Left ventricle myocardium inferior (tissue), 1 donor: ENCODE results near the gene NAALADL2. TPM values are rescaled to one million over a fixed set of nuclear protein-coding genes. Genes with fewer than 3 reads are reported as not detected.
A peak's percentile ranks its signal among the peaks of the same experiment; 100 is the strongest.

Experiments
- DNase-seq: peaks from one replicate; pipeline ENCODE4 v3.0.0-alpha.2; 2020
- H3K27ac ChIP-seq: fragments of 200-600 bp; replicated peaks from 2 replicates; pipeline ENCODE4 v1.8.0; 2021
- H3K27me3 ChIP-seq: fragments of 200-600 bp; 2 replicates; pipeline ENCODE4 v1.8.0; 2021; ENCODE audit warnings: low read depth
- H3K36me3 ChIP-seq: fragments of 200-600 bp; 2 replicates; pipeline ENCODE4 v1.8.0; 2021
- H3K4me1 ChIP-seq: fragments of 200-600 bp; 2 replicates; pipeline ENCODE4 v1.8.0; 2021
- H3K4me3 ChIP-seq: fragments of 200-600 bp; 2 replicates; pipeline ENCODE4 v1.8.0; 2021; ENCODE audit warnings: mild to moderate bottlenecking, moderate library complexity
- H3K9me3 ChIP-seq: fragments of 200-600 bp; replicated peaks from 2 replicates; pipeline ENCODE4 v1.8.0; 2021
- intact Hi-C: fragments of 100-400 bp; cut with micrococcal nuclease; formaldehyde crosslinking; loops from one replicate; pipeline ENCODE4 v1.11.0; 2022
- total RNA-seq: library from RNA; stranded (reverse); fragmentation: NEBNext Ultra II Directional; extraction: Animal tissue kit (Norgen Biotek cat#: 25700); gene quantifications from one replicate; pipeline ENCODE4 v1.2.1, GENCODE V29; 2021
- TF ChIP-seq, protein P1 (sequence below): fragments of 200-600 bp; IDR thresholded peaks from 2 replicates; pipeline ENCODE4 v1.8.0; 2021; ENCODE audit warnings: antibody characterized with exemption, mild to moderate bottlenecking, borderline replicate concordance
- donor health status: DM: no; HTN: yes; CAD: no; lungs with severe emphysema.

The NAALADL2 gene
- total RNA-seq, 1 donor from 2014 or later, result 5.8 TPM

DNA sequence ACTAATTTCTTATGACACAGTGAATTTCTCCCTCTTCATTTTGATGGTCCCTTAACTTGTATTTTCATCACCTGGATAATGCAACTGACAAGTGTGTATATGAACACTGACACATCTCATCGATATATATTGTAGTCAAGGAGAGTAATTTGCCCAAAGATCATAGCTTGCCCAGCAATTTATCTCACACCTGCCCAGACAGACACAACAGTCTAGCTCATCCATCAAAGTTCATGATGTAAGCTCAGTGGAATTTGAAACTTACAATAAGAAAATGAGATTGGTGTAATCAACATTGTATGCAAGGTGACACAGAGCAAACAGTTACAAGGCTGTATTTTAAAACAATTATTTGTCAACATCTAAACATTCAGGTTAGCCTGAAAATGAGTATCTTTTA, 805.8 kb downstream of the NAALADL2 start:
- Histone ChIP-seq H3K36me3 (no peaks in the 10 kb centered on the region), H3K9me3 (no peaks in the 10 kb centered on the region), H3K27ac (no peak overlapping the region), H3K4me1 (no peaks in the 10 kb centered on the region), H3K27me3 (no peaks in the 10 kb centered on the region), H3K4me3 (no peak overlapping the region)
- intact Hi-C loops, result no loop called here
- DNase-seq, result no peak
- TF ChIP-seq, protein P1, sequence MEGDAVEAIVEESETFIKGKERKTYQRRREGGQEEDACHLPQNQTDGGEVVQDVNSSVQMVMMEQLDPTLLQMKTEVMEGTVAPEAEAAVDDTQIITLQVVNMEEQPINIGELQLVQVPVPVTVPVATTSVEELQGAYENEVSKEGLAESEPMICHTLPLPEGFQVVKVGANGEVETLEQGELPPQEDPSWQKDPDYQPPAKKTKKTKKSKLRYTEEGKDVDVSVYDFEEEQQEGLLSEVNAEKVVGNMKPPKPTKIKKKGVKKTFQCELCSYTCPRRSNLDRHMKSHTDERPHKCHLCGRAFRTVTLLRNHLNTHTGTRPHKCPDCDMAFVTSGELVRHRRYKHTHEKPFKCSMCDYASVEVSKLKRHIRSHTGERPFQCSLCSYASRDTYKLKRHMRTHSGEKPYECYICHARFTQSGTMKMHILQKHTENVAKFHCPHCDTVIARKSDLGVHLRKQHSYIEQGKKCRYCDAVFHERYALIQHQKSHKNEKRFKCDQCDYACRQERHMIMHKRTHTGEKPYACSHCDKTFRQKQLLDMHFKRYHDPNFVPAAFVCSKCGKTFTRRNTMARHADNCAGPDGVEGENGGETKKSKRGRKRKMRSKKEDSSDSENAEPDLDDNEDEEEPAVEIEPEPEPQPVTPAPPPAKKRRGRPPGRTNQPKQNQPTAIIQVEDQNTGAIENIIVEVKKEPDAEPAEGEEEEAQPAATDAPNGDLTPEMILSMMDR, result no peak

DNA sequence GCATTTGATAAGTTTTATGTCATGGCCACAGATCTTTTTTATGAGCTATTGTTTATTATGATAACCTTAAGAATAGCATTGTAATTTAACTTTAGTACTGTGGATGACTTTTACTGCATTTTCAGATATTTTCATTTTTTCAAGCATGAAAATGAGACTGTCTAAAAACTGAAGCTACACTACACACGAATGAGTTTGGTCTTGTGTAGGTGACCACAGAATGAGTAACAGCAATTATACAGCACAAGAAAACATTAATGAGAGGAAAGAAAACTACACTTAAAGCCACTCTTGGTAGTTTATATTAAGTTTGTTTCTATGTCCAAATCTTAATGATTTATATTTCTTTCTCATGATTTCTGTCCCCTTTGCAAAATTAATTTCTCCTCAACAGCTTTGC, 809.2 kb downstream of the NAALADL2 start:
- H3K9me3 ChIP-seq, result no peaks in the 10 kb centered on the region
- TF ChIP-seq, protein P1, result no peak
- H3K27ac ChIP-seq, result no peak overlapping the region

DNA sequence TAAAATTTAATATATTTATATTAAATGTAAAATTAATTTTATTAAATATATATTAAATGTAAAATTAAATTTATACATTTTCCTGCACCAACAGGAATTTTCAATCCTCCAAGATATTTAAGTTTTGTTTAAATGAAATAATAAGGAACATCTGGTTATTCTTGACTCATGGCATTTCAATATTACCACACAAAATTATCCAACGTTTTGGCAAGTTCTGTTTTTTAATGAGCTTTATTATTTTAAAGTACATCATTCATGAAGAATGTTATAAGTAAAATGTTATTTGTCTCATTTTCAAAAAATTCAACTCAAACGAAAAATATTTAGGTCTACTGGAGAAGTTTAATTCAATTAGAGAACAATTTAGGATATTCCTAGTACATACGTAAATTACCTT, 811.4 kb downstream of the NAALADL2 start:
- Histone ChIP-seq H3K27ac (no peak overlapping the region), H3K9me3 (no peaks in the 10 kb centered on the region), H3K4me1 (no peaks in the 10 kb centered on the region), H3K27me3 (no peaks in the 10 kb centered on the region), H3K4me3 (no peak overlapping the region), H3K36me3 (no peaks in the 10 kb centered on the region)
- no peak for DNase-seq
- TF ChIP-seq, protein P1, result no peak
- intact Hi-C loops, result no loop called here

More for the DNA sequence above, 809.2 kb downstream of the NAALADL2 start:
- Histone ChIP-seq H3K27me3 (no peaks in the 10 kb centered on the region), H3K4me1 (no peaks in the 10 kb centered on the region), H3K36me3 (no peaks in the 10 kb centered on the region), H3K4me3 (no peak overlapping the region)
- no peak for DNase-seq
- intact Hi-C loops, result no loop called here

DNA sequence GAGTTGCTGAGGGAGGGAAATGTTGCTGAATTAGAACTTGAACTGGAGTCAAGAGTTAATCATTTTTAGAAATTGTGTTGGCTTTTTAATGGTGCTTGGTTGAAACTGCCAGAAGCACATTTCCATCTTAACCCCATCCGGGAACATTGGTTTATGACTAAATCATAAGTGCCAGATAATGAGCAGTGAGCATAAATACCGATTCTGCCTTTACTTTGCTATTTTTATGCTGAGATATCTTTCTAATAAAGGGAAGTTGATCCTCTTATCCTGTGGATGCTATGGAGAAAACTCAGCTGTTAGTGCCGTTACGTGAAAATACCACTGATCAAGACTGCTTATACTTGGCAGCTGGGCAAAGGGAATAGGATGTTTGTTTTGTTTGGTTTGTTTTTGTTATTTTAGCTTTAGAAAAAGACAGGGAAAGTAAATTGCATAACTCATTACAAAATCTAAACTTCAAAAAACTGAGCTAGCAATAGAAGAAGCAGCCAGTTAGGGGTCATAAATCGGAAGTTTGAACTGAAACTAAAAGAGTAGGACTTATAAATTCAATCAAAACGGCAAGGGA, 813.1 kb downstream of the NAALADL2 start:
- Histone ChIP-seq H3K4me3 (peak overlapping the region; percentile 49), H3K36me3 (no peaks in the 10 kb centered on the region), H3K27ac (peak overlapping the region; percentile 9), H3K27me3 (no peaks in the 10 kb centered on the region), H3K9me3 (no peaks in the 10 kb centered on the region), H3K4me1 (no peaks in the 10 kb centered on the region)
- TF ChIP-seq, protein P1, result no peak
- DNase-seq, result no peak
- intact Hi-C loops, result no loop called here

DNA sequence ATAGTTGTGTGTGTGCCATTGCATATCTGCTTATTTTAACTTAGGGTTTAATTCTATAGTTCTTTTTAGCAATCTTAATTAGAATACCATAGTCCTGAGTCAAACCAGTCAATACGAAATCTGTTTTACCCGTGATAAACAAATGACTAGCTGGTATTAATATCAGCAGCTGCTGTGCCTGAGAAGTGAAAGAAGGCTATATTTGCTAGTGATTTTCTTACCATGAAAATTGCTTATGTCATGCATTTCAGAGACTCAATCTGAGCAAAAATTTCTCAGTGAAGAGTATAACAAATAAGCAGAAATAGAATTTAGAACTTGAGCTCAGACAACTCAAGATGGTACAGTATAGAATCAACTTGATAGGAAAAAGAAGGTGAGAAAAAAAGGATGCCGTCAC, 820.4 kb downstream of the NAALADL2 start:
- Histone ChIP-seq H3K27me3 (no peaks in the 10 kb centered on the region), H3K36me3 (no peaks in the 10 kb centered on the region), H3K9me3 (peaks cover 39% of the 10 kb centered on the region), H3K4me1 (no peaks in the 10 kb centered on the region), H3K27ac (no peak overlapping the region), H3K4me3 (no peak overlapping the region)
- DNase-seq, result no peak
- TF ChIP-seq, protein P1, result no peak
- intact Hi-C loops, result no loop called here
